ENCODE data around the gene ARHGDIB. TPM values are rescaled to one million over a fixed set of nuclear protein-coding genes. Genes with fewer than 3 reads are reported as not detected.

ARHGDIB gene
- total RNA-seq, 2 experiments from 2014 or later = 569 to 737 TPM

- no peaks in the 10 kb centered on the region for H3K9me2 ChIP-seq (ENCODE audit: insufficient read depth, low read length)
- TF ChIP-seq EZH2phosphoT487 (IDR thresholded peaks at IDR 0.05; ENCODE audit: borderline replicate concordance, low read depth, low read length) = no peak
- TF ChIP-seq, protein P1, sequence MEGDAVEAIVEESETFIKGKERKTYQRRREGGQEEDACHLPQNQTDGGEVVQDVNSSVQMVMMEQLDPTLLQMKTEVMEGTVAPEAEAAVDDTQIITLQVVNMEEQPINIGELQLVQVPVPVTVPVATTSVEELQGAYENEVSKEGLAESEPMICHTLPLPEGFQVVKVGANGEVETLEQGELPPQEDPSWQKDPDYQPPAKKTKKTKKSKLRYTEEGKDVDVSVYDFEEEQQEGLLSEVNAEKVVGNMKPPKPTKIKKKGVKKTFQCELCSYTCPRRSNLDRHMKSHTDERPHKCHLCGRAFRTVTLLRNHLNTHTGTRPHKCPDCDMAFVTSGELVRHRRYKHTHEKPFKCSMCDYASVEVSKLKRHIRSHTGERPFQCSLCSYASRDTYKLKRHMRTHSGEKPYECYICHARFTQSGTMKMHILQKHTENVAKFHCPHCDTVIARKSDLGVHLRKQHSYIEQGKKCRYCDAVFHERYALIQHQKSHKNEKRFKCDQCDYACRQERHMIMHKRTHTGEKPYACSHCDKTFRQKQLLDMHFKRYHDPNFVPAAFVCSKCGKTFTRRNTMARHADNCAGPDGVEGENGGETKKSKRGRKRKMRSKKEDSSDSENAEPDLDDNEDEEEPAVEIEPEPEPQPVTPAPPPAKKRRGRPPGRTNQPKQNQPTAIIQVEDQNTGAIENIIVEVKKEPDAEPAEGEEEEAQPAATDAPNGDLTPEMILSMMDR (conservative IDR thresholded peaks at IDR 0.05; ENCODE audit: low read length) = no peak
- peaks cover 10% of the 10 kb centered on the region; the same call in 1 of the 2 replicates for H3K9me3 ChIP-seq (ENCODE audit: low read length)
- H3K4me3 ChIP-seq (ENCODE audit: low read depth, low read length, poor library complexity, severe bottlenecking) = no peak overlapping the region
- no peak overlapping the region for H3K27ac ChIP-seq (ENCODE audit: low read depth, low read length, poor library complexity, severe bottlenecking)
- peak overlapping the region; percentile 66; the same call in 1 of the 2 replicates for H2AFZ ChIP-seq (ENCODE audit: low read length)
- peak; percentile 49 for DNase-seq (ENCODE audit: low spot score)
- peaks cover 42% of the 10 kb centered on the region for H3K4me1 ChIP-seq (ENCODE audit: insufficient read depth, low read length, poor library complexity, severe bottlenecking)
- ChIA-PET CTCF (ENCODE audit: unreplicated experiment) (interaction anchor here (1.0 kb wide), 1 partner anchor 55 kb away, joined by 3 read pairs; the partner anchor contains the start of gene ERP27), POLR2A (interaction anchor here (0.6 to 3.0 kb wide), 4 partner anchors 15 to 219 kb away, joined by 3 to 24 read pairs (median 4); a partner anchor contains a TSS)
- H3K4me2 ChIP-seq (ENCODE audit: low read length) = peak overlapping the region; percentile 6; the same call in 1 of the 2 replicates
- H3K36me3 ChIP-seq (ENCODE audit: insufficient read depth, low read length) = no peaks in the 10 kb centered on the region
- intact Hi-C loops (cut with micrococcal nuclease; ENCODE audit: unreplicated experiment) = loop anchor here (2.0 kb wide), 4 partner anchors 33 to 363 kb away; partner anchors contain the start of gene ARHGDIB
- BruUV-seq (replicated peaks) = no TSS peak
- H3K79me2 ChIP-seq (ENCODE audit: insufficient read depth, low read depth, low read length) = no peaks in the 10 kb centered on the region
- no peaks in the 10 kb centered on the region for H4K20me1 ChIP-seq (ENCODE audit: insufficient read depth, low read length)
Measured at GRCh38 chr12:14993537-14994266, 32.3 kb upstream of the ARHGDIB start.

GRCh38 chr12:14993117-14993516 lies 31.7 kb upstream of the ARHGDIB start:
- Histone ChIP-seq H4K20me1 (ENCODE audit: insufficient read depth, low read length) (no peaks in the 10 kb centered on the region), H3K4me2 (ENCODE audit: low read length) (peak overlapping the region; percentile 6; the same call in 1 of the 2 replicates), H3K4me1 (ENCODE audit: insufficient read depth, low read length, poor library complexity, severe bottlenecking) (peaks cover 42% of the 10 kb centered on the region), H3K27ac (ENCODE audit: low read depth, low read length, poor library complexity, severe bottlenecking) (no peak overlapping the region), H2AFZ (ENCODE audit: low read length) (peak overlapping the region; percentile 66; the same call in 1 of the 2 replicates), H3K4me3 (ENCODE audit: low read depth, low read length, poor library complexity, severe bottlenecking) (no peak overlapping the region), H3K36me3 (ENCODE audit: insufficient read depth, low read length) (no peaks in the 10 kb centered on the region), H3K9me3 (ENCODE audit: low read length) (peaks cover 10% of the 10 kb centered on the region; the same call in 1 of the 2 replicates), H3K79me2 (ENCODE audit: insufficient read depth, low read depth, low read length) (no peaks in the 10 kb centered on the region), H3K9me2 (ENCODE audit: insufficient read depth, low read length) (no peaks in the 10 kb centered on the region)
- ChIA-PET POLR2A (interaction anchor here (0.6 to 3.0 kb wide), 4 partner anchors 16 to 218 kb away, joined by 3 to 24 read pairs (median 3); no protein-coding TSS in a partner anchor), CTCF (ENCODE audit: unreplicated experiment) (interaction anchor here (0.6 kb wide), 1 partner anchor 39 kb away, joined by 3 read pairs; no protein-coding TSS in a partner anchor)
- TF ChIP-seq, protein P1 (conservative IDR thresholded peaks at IDR 0.05; ENCODE audit: low read length) = no peak
- no peak for TF ChIP-seq EZH2phosphoT487 (IDR thresholded peaks at IDR 0.05; ENCODE audit: borderline replicate concordance, low read depth, low read length)
- no TSS peak for BruUV-seq (replicated peaks)
- no peak for DNase-seq (ENCODE audit: low spot score)
- intact Hi-C loops (cut with micrococcal nuclease; ENCODE audit: unreplicated experiment) = no loop called here

Measured in OCI-LY7 (cell line).